ENCODE data around the gene LAMB1. TPM values are rescaled to one million over a fixed set of nuclear protein-coding genes. Genes with fewer than 3 reads are reported as not detected.

Gene LAMB1
- total RNA-seq, 1 donor from 2014 or later: not detected

DNA sequence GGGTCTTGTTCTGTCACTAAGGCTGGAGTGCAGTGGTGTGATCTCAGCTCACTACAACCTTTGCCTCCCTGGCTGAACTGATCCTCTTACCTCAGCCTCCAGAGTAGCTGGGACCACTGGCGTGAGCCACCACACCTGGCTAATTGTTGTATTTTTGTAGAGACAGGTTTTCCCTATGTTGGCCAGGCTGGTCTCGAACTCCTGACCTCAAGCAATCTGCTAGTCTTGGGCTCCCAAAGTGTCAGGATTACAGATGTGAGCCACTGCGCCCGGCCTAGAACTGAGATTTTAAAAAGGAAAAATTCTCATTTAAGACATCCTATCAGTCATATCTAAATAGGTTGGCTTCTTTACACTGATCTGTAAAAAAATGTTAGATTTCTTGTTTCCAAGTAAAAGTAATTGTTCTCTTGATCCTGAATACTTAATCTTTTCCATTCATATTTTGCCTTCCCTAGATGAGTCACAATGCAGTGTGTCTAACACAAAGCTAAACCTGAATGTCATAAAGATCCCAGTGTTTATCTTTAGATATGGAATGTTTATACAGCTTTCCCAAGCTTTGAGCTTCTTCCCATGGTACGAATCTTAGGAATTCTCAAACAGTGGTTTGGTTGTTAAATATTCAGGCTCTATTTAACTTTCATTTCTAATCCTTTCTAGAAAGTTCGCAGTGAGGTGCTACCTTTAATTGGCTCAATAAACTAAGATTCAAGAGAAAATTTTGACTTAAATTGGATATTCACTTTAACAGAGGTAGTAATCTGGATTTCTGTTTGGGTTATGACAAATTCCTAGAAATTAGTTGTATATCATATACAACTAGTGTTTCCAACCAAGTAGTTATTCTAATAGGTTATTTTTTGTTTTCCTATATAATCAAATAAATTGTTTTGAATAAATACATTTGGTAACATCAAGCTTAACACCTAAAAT lies 12.1 kb upstream of the LAMB1 start:
- Mint-ChIP-seq H3K27me3 (peaks cover 16% of the 10 kb centered on the region), H3K36me3 (ENCODE audit: low read depth) (no peaks in the 10 kb centered on the region), H3K27ac (no peak overlapping the region), H3K4me1 (no peaks in the 10 kb centered on the region), H3K9me3 (no peaks in the 10 kb centered on the region), H3K4me3 (no peak overlapping the region)
- ATAC-seq (ENCODE audit: low read depth) (no peak), DNase-seq (no peak)
- intact Hi-C loops (cut with micrococcal nuclease): no loop called here
- CTCF ChIA-PET: no interaction called here
- POLR2A ChIA-PET: no interaction called here
- TF ChIP-seq, protein P1, sequence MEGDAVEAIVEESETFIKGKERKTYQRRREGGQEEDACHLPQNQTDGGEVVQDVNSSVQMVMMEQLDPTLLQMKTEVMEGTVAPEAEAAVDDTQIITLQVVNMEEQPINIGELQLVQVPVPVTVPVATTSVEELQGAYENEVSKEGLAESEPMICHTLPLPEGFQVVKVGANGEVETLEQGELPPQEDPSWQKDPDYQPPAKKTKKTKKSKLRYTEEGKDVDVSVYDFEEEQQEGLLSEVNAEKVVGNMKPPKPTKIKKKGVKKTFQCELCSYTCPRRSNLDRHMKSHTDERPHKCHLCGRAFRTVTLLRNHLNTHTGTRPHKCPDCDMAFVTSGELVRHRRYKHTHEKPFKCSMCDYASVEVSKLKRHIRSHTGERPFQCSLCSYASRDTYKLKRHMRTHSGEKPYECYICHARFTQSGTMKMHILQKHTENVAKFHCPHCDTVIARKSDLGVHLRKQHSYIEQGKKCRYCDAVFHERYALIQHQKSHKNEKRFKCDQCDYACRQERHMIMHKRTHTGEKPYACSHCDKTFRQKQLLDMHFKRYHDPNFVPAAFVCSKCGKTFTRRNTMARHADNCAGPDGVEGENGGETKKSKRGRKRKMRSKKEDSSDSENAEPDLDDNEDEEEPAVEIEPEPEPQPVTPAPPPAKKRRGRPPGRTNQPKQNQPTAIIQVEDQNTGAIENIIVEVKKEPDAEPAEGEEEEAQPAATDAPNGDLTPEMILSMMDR (IDR thresholded peaks at IDR 0.05): no peak

DNA sequence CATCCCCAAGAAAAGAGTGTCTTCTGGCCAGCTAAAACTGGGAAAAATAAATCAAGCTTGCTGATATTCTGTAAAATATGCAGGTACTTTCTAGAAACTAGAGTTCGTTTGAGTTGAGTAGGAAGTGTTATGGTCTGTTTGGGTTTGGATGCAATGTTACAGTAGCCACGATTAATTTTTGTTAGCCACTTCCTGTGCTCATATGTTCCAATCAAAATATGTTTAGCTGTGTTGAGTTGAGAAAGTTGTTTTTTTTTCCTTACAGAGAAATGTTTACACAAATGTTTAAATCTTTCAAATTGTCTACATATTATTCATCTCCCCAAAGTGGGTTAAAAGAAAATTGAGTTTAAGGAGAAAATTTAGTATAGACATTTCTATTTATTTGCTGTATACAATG lies 11.3 kb upstream of the LAMB1 start:
- ATAC-seq (ENCODE audit: low read depth) (no peak), DNase-seq (no peak)
- Mint-ChIP-seq H3K36me3 (ENCODE audit: low read depth) (no peaks in the 10 kb centered on the region), H3K27me3 (peaks cover 11% of the 10 kb centered on the region), H3K9me3 (no peaks in the 10 kb centered on the region), H3K27ac (no peak overlapping the region), H3K4me1 (no peaks in the 10 kb centered on the region), H3K4me3 (no peak overlapping the region)
- ChIA-PET POLR2A (no interaction called here), CTCF (no interaction called here)
- intact Hi-C loops (cut with micrococcal nuclease): no loop called here
- TF ChIP-seq, protein P1 (IDR thresholded peaks at IDR 0.05): no peak

DNA sequence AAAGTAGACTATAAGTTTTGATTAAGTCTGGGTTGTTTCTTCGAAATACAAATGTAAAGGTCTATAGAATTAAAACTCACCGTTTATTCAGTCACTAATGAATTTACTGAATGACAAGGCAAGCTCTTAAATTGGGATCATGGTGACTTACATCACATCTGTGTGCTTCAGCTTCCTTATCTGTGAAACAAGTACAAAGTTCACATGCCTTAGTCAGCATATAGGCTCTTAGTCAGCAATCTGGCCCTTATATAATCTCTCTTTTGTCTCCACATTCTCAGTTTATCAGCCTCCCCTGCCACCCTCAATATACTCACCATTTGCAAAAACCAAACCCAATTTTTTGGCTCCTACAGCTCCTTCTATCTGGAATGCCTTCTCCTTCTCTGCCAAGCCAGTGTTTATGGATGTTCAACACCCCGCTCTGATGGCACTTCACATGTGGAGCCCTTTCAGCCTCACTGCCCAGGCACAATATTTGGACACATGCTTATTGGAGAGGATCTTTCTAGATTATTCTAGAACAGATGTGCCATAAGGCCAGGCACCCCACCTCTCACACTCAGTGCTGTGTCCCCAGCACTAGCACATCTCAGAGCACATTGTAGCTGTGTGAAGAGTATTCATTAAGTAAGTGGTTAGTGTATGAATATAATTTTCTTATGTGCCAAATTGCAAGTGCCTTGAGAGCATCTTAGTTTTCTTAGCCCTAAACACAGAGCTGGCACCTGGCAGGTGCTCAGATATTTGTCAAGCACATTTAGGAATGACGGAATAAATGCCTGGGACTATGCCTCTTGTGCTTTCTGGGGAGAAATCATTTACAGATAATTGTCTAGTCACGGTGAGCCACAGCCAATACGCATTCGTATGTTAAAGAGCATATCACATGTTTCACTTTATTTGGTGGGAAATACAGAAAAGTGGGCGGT lies 9.8 kb upstream of the LAMB1 start:
- peaks cover 12% of the 10 kb centered on the region for H3K27me3 Mint-ChIP-seq
- no peaks in the 10 kb centered on the region for H3K36me3 Mint-ChIP-seq (ENCODE audit: low read depth)
- no peaks in the 10 kb centered on the region for H3K4me1 Mint-ChIP-seq
- TF ChIP-seq, protein P1 (IDR thresholded peaks at IDR 0.05): no peak
- intact Hi-C loops (cut with micrococcal nuclease): no loop called here
- DNase-seq (no peak), ATAC-seq (ENCODE audit: low read depth) (no peak)
- H3K27ac Mint-ChIP-seq: no peak overlapping the region
- ChIA-PET POLR2A (no interaction called here), CTCF (no interaction called here)
- no peaks in the 10 kb centered on the region for H3K9me3 Mint-ChIP-seq
- H3K4me3 Mint-ChIP-seq: no peak overlapping the region

DNA sequence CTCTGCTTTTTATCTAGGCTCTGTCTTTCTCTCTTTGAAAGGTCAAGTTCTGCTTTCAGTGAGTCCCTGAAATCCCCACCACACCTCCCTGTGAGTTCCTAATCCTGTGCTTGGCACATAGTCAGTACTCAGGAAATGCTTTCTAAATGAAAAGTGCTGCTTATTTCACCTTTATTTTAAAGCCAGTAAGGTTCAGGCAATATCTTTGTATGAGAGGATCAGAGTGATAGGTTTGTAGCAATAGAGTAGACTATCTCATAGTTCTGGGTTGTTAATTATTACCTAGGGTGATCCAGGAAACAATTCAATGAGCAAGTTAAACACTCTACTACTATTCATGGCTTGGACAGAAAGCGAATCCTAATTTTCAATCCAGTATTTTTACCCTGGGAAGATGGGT lies 7.4 kb upstream of the LAMB1 start:
- peaks cover 22% of the 10 kb centered on the region for H3K27me3 Mint-ChIP-seq
- no peak overlapping the region for H3K27ac Mint-ChIP-seq
- ChIA-PET CTCF (no interaction called here), POLR2A (no interaction called here)
- no peaks in the 10 kb centered on the region for H3K9me3 Mint-ChIP-seq
- DNase-seq (no peak), ATAC-seq (ENCODE audit: low read depth) (no peak)
- TF ChIP-seq, protein P1 (IDR thresholded peaks at IDR 0.05): no peak
- no peak overlapping the region for H3K4me3 Mint-ChIP-seq
- no peaks in the 10 kb centered on the region for H3K36me3 Mint-ChIP-seq (ENCODE audit: low read depth)
- intact Hi-C loops (cut with micrococcal nuclease): no loop called here
- H3K4me1 Mint-ChIP-seq: no peaks in the 10 kb centered on the region

DNA sequence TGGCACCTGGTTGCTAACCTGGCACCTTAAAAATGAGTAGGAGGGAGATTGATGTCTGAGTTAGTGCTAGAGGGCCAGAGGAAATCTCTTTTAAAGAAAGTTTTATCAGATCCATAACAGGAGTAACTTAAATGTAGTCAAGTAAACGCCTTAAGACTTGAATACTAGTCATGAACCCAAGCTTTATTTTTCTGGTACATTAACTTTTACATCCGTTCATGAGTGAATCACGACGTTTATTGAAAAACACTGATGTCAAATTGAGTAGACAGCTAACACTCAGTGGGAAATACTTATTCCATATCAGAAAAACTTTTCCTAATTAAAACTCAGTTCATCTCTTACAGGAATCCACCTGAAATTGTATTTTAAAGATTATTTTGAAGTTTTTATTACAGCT lies 6.9 kb upstream of the LAMB1 start:
- POLR2A ChIA-PET: no interaction called here
- no peak overlapping the region for H3K4me3 Mint-ChIP-seq
- H3K4me1 Mint-ChIP-seq: no peaks in the 10 kb centered on the region
- DNase-seq (no peak), ATAC-seq (ENCODE audit: low read depth) (no peak)
- intact Hi-C loops (cut with micrococcal nuclease): loop anchor here (10.0 kb wide), 1 partner anchor 135 kb away; no protein-coding TSS in a partner anchor
- H3K27me3 Mint-ChIP-seq: peaks cover 27% of the 10 kb centered on the region
- H3K36me3 Mint-ChIP-seq (ENCODE audit: low read depth): no peaks in the 10 kb centered on the region
- TF ChIP-seq, protein P1 (IDR thresholded peaks at IDR 0.05): no peak
- no peaks in the 10 kb centered on the region for H3K9me3 Mint-ChIP-seq
- no peak overlapping the region for H3K27ac Mint-ChIP-seq
- CTCF ChIA-PET: no interaction called here
